GM19193 (cell line): ENCODE measurements around the gene PHRF1.

Experiments used
- POLR2A ChIP-seq: IDR thresholded peaks from 4 replicates; pipeline ENCODE4 v1.6.1; 2011; ENCODE audit not compliant: insufficient read depth, insufficient read length; ENCODE audit errors: extremely low read depth

Gene PHRF1

GRCh38 chr11:618856-619627, 42.8 kb downstream of the PHRF1 start:
- no peak for TF ChIP-seq POLR2A

GRCh38 chr11:619628-620050, 43.4 kb downstream of the PHRF1 start:
- no peak for TF ChIP-seq POLR2A

- no peak for TF ChIP-seq POLR2A
Measured at GRCh38 chr11:620201-620600, 43.9 kb downstream of the PHRF1 start.

- no peak for TF ChIP-seq POLR2A
Measured at GRCh38 chr11:620935-621814, 44.9 kb downstream of the PHRF1 start.

- no peak for TF ChIP-seq POLR2A
Measured at GRCh38 chr11:621838-622237, 45.6 kb downstream of the PHRF1 start.

GRCh38 chr11:623349-623869, 47.1 kb downstream of the PHRF1 start:
- no peak for TF ChIP-seq POLR2A

- no peak for TF ChIP-seq POLR2A
Measured at GRCh38 chr11:623999-624704, 47.9 kb downstream of the PHRF1 start.

GRCh38 chr11:624705-625635, 48.7 kb downstream of the PHRF1 start, which contains the start of gene CDHR5:
CDHR5 (minus strand) TSS chr11:624955; CDS start chr11:624902, 53 bp downstream.
- TF ChIP-seq POLR2A: no peak

- no peak for TF ChIP-seq POLR2A
Measured at GRCh38 chr11:625636-626268, 49.5 kb downstream of the PHRF1 start.

- TF ChIP-seq POLR2A: no peak
Measured at GRCh38 chr11:626475-627307, 50.4 kb downstream of the PHRF1 start, which contains the start of gene SCT. SCT (minus strand) TSS chr11:627181; CDS start chr11:627143, 38 bp downstream.

GRCh38 chr11:627308-627576, 51.0 kb downstream of the PHRF1 start:
- no peak for TF ChIP-seq POLR2A

- TF ChIP-seq POLR2A: no peak
Measured at GRCh38 chr11:628056-628455, 51.8 kb downstream of the PHRF1 start.

- no peak for TF ChIP-seq POLR2A
Measured at GRCh38 chr11:629237-629583, 52.9 kb downstream of the PHRF1 start.

- TF ChIP-seq POLR2A: no peak
Measured at GRCh38 chr11:630871-631270, 54.6 kb downstream of the PHRF1 start.
